ENCODE data around the gene ACIN1.

DNA sequence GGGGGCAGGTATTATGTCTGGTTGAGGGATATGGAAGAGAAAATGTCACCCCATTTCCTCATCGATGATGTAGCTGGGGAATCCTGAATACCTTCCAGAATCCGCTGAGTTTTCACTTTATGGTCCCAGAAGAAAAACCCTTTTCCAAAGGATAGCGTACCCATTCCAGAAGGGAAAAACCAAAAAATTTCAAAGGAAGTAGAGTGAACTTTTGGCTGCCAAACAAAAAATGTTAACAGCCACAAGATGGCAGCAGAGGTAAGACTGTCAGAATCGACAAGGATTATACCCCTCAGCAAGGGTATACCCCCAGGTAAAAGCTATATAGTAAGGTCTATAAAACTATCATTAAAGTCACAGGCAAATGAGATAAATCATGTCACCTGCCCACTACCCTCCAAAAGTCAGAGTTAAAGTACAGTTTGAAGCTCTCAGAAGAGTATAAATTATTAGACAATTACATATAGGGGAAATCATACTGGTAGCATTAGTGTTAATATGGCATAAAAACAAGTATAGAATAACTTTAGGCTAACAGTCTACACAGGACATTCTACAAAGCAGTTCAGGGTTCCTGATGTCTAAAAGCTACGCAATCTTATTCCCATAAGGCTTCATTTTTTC, 18.0 kb downstream of the ACIN1 start:
- TF ChIP-seq POLR2A (IDR thresholded peaks at IDR 0.05; ENCODE audit: low read depth, low read length) (no peak), POLR2AphosphoS5 (IDR thresholded peaks at IDR 0.05; ENCODE audit: low read depth, low read length) (no peak)

Data from GM12892 (cell line).